ENCODE measurements around the gene PEF1. TPM values are rescaled to one million over a fixed set of nuclear protein-coding genes. Genes with fewer than 3 reads are reported as not detected.

The PEF1 gene
- total and polyA plus RNA-seq, 4 donors = 75.1 to 103 (median 80.8) TPM

DNA sequence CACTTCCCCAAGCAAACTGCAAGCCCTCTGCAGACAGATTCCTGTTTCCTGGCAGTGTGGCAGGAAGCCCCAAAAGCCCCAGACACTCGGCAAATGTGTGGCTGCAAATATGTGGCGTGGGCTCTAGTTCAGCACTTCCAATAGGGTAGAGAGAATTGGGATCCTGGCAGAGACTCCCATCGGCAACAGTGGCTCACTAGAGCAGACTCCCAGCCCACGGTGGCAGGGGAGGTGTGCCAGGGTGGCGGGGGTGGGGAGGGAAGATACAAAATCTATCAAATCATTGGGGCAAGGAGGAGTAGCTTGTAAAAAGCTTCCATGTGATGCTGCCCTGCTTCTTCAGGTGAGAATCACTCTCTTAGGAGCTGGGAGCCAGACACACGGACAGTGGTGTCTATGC, 33.3 kb upstream of the PEF1 start:
- ATAC-seq (ENCODE audit: insufficient read depth, low FRiP score) = no peak
- TF ChIP-seq, protein P1, sequence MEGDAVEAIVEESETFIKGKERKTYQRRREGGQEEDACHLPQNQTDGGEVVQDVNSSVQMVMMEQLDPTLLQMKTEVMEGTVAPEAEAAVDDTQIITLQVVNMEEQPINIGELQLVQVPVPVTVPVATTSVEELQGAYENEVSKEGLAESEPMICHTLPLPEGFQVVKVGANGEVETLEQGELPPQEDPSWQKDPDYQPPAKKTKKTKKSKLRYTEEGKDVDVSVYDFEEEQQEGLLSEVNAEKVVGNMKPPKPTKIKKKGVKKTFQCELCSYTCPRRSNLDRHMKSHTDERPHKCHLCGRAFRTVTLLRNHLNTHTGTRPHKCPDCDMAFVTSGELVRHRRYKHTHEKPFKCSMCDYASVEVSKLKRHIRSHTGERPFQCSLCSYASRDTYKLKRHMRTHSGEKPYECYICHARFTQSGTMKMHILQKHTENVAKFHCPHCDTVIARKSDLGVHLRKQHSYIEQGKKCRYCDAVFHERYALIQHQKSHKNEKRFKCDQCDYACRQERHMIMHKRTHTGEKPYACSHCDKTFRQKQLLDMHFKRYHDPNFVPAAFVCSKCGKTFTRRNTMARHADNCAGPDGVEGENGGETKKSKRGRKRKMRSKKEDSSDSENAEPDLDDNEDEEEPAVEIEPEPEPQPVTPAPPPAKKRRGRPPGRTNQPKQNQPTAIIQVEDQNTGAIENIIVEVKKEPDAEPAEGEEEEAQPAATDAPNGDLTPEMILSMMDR (IDR thresholded peaks at IDR 0.05; ENCODE audit: control extremely low read depth, extremely low read depth) = no peak
- peaks cover 0 to 22% (median 10%) of the 10 kb centered on the region in 4 donors for H3K36me3 ChIP-seq (ENCODE audit: control insufficient read depth in 4 of 4, insufficient read depth in 4 of 4, low read length in 4 of 4)
- 66 to 70% methylated on average over 6 of the region's 6 CpGs for WGBS, 2 donors
- H3K9me3 ChIP-seq (ENCODE audit: control insufficient read depth in 4 of 4, insufficient read depth in 3 of 4, low read length in 3 of 4) = no peaks in the 10 kb centered on the region
- H3K9ac ChIP-seq (ENCODE audit: insufficient read depth in 1 of 2, low read length in 2 of 2) = no peak overlapping the region
- H3K4me3 ChIP-seq = no peak overlapping the region
- H3K4me1 ChIP-seq (ENCODE audit: control insufficient read depth in 5 of 5, insufficient read depth in 5 of 5, low read length in 5 of 5) = no peaks in the 10 kb centered on the region
- H3K27ac ChIP-seq (ENCODE audit: low read depth in 1 of 2, low read length in 1 of 2) = no peak overlapping the region
- no peaks in the 10 kb centered on the region for H3K27me3 ChIP-seq (ENCODE audit: control insufficient read depth in 3 of 3, insufficient read depth in 3 of 3, low read length in 2 of 3)
- DNase-seq = no peak

DNA sequence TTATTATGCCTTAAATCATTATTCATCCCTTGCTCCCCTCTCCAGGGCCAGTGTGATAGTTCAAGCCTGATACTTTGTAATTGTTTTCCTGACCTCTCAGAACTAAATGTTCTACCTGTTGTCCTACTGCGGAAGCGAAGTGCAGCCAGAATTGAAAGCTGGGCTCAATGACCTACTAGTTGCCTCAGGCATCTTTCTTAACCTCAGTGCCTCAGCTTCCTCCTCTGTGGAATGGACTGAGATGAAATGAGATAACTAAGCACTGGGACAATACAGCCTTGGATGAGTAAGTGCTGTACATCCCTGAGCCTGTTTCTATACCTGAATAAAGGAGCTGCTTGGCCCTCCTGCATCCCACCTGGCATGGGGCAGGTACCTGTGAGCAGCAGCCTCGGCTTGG, 32.7 kb upstream of the PEF1 start:
- DNase-seq (no peak), ATAC-seq (ENCODE audit: insufficient read depth, low FRiP score) (no peak)
- H3K9ac ChIP-seq (ENCODE audit: insufficient read depth in 1 of 2, low read length in 2 of 2) = no peak overlapping the region
- TF ChIP-seq, protein P1 (IDR thresholded peaks at IDR 0.05; ENCODE audit: control extremely low read depth, extremely low read depth) = no peak
- no peak overlapping the region for H3K27ac ChIP-seq (ENCODE audit: low read depth in 1 of 2, low read length in 1 of 2)
- H3K27me3 ChIP-seq (ENCODE audit: control insufficient read depth in 3 of 3, insufficient read depth in 3 of 3, low read length in 2 of 3) = no peaks in the 10 kb centered on the region
- H3K9me3 ChIP-seq (ENCODE audit: control insufficient read depth in 4 of 4, insufficient read depth in 3 of 4, low read length in 3 of 4) = no peaks in the 10 kb centered on the region
- H3K4me1 ChIP-seq (ENCODE audit: control insufficient read depth in 5 of 5, insufficient read depth in 5 of 5, low read length in 5 of 5) = no peaks in the 10 kb centered on the region
- H3K36me3 ChIP-seq (ENCODE audit: control insufficient read depth in 4 of 4, insufficient read depth in 4 of 4, low read length in 4 of 4) = peaks cover 0 to 25% (median 10%) of the 10 kb centered on the region in 4 donors
- H3K4me3 ChIP-seq = no peak overlapping the region
- WGBS, 2 donors = 78 to 98% methylated on average over 3 of the region's 3 CpGs

- H3K27ac ChIP-seq (ENCODE audit: low read depth in 1 of 2, low read length in 1 of 2) = no peak overlapping the region
- no peaks in the 10 kb centered on the region for H3K27me3 ChIP-seq (ENCODE audit: control insufficient read depth in 3 of 3, insufficient read depth in 3 of 3, low read length in 2 of 3)
- DNase-seq = no peak
- H3K4me1 ChIP-seq (ENCODE audit: control insufficient read depth in 5 of 5, insufficient read depth in 5 of 5, low read length in 5 of 5) = peaks cover 0 to 11% (median 2%) of the 10 kb centered on the region in 5 donors
- H3K4me3 ChIP-seq = no peak overlapping the region
- peaks cover 0 to 35% (median 13%) of the 10 kb centered on the region in 4 donors for H3K36me3 ChIP-seq (ENCODE audit: control insufficient read depth in 4 of 4, insufficient read depth in 4 of 4, low read length in 4 of 4)
- no peak overlapping the region for H3K9ac ChIP-seq (ENCODE audit: insufficient read depth in 1 of 2, low read length in 2 of 2)
- TF ChIP-seq, protein P1 (IDR thresholded peaks at IDR 0.05; ENCODE audit: control extremely low read depth, extremely low read depth) = no peak
- no peaks in the 10 kb centered on the region for H3K9me3 ChIP-seq (ENCODE audit: control insufficient read depth in 4 of 4, insufficient read depth in 3 of 4, low read length in 3 of 4)
- 84 to 93% methylated on average over 14 of the region's 14 CpGs for WGBS, 2 donors
- no peak for ATAC-seq (ENCODE audit: insufficient read depth, low FRiP score)
These were observed 31.1 kb upstream of the PEF1 start for GRCh38 chr1:31675756-31676155.

DNA sequence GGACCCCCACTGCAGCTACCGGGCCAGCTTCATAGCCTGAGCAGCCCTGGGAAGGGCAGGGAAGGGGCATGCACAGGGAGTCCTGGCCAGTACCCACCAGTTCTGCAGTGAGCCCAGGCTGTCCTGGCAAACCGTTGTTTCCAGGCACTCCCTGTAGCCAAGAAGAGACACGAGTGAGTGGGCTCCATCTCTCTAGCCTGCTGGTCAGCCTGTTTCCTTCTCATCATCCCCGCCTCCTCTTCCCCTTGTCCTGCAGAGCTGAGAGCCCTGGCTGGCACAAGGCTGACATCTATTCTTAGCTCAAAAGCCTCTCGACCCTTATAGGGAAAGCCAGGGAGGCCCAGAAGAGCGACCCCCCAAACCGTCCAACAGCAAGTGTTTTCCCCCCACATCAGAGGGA, 30.5 kb upstream of the PEF1 start:
- WGBS, 2 donors = 70 to 79% methylated on average over 7 of the region's 7 CpGs
- Histone ChIP-seq H3K4me1 (ENCODE audit: control insufficient read depth in 5 of 5, insufficient read depth in 5 of 5, low read length in 5 of 5) (peaks cover 0 to 17% (median 8%) of the 10 kb centered on the region in 5 donors), H3K27me3 (ENCODE audit: control insufficient read depth in 3 of 3, insufficient read depth in 3 of 3, low read length in 2 of 3) (no peaks in the 10 kb centered on the region), H3K27ac (ENCODE audit: low read depth in 1 of 2, low read length in 1 of 2) (no peak overlapping the region), H3K9me3 (ENCODE audit: control insufficient read depth in 4 of 4, insufficient read depth in 3 of 4, low read length in 3 of 4) (no peaks in the 10 kb centered on the region), H3K9ac (ENCODE audit: insufficient read depth in 1 of 2, low read length in 2 of 2) (no peak overlapping the region), H3K36me3 (ENCODE audit: control insufficient read depth in 4 of 4, insufficient read depth in 4 of 4, low read length in 4 of 4) (peaks cover 0 to 33% (median 13%) of the 10 kb centered on the region in 4 donors), H3K4me3 (no peak overlapping the region)
- DNase-seq (no peak), ATAC-seq (ENCODE audit: insufficient read depth, low FRiP score) (no peak)
- TF ChIP-seq, protein P1 (IDR thresholded peaks at IDR 0.05; ENCODE audit: control extremely low read depth, extremely low read depth) = no peak
